Loucy (cell line): ENCODE results near the gene WNT5A.
A peak's percentile ranks its signal among the peaks of the same experiment; 100 is the strongest.
"Not testable (repeated sequence)": the region's sequence is repeated elsewhere in the genome, so short reads cannot be mapped to it uniquely, and the experiment has no call there.

Experiments
- H2AFZ ChIP-seq: fragments of 200-600 bp; sonication (generic); 2 replicates; pipeline ENCODE4 v1.6.0; 2016; ENCODE audit warnings: antibody characterized with exemption, mild to moderate bottlenecking, low read length, moderate library complexity
- H3F3A ChIP-seq: fragments of 200-600 bp; 2 replicates; pipeline ENCODE4 v1.6.0; 2016; ENCODE audit warnings: antibody characterized with exemption, low read depth, mild to moderate bottlenecking
- H3K27me3 ChIP-seq: fragments of 200-600 bp; sonication (generic); 2 replicates; pipeline ENCODE4 v1.6.1; 2014; ENCODE audit warnings: low read length, mild to moderate bottlenecking; ENCODE audit not compliant: insufficient read depth, poor library complexity, severe bottlenecking
- H3K36me3 ChIP-seq: fragments of 200-600 bp; sonication (generic); 2 replicates; pipeline ENCODE4 v1.6.1; 2016; ENCODE audit warnings: low read length; ENCODE audit not compliant: insufficient read depth
- H3K4me1 ChIP-seq: fragments of 200-600 bp; sonication (generic); 2 replicates; pipeline ENCODE4 v1.5.1; 2014; ENCODE audit warnings: low read length, mild to moderate bottlenecking; ENCODE audit not compliant: insufficient read depth, poor library complexity, severe bottlenecking
- H3K4me2 ChIP-seq: fragments of 200-600 bp; sonication (generic); 2 replicates; pipeline ENCODE4 v1.6.0; 2014; ENCODE audit warnings: antibody characterized with exemption, low read length, low read depth, mild to moderate bottlenecking; ENCODE audit not compliant: poor library complexity, severe bottlenecking
- H3K4me3 ChIP-seq: fragments of 200-600 bp; sonication (generic); 2 replicates; pipeline ENCODE4 v1.5.1; 2014; ENCODE audit warnings: low read length, mild to moderate bottlenecking, mixed read lengths; ENCODE audit not compliant: poor library complexity, severe bottlenecking
- H3K79me2 ChIP-seq: fragments of 200-600 bp; sonication (generic); 2 replicates; pipeline ENCODE4 v1.6.1; 2014; ENCODE audit warnings: low read length; ENCODE audit not compliant: insufficient read depth
- H3K9ac ChIP-seq: fragments of 200-600 bp; sonication (generic); 2 replicates; pipeline ENCODE4 v1.6.0; 2014; ENCODE audit warnings: mild to moderate bottlenecking, low read depth, low read length, moderate library complexity; ENCODE audit not compliant: poor library complexity, severe bottlenecking
- H3K9me2 ChIP-seq: fragments of 200-600 bp; sonication (generic); replicated peaks from 2 replicates; pipeline ENCODE4 v1.6.1; 2016; ENCODE audit warnings: low read depth, low read length, mixed read lengths
- H3K9me3 ChIP-seq: fragments of 200-600 bp; sonication (generic); 2 replicates; pipeline ENCODE4 v1.6.1; 2014; ENCODE audit warnings: mild to moderate bottlenecking, antibody characterized with exemption, low read length, low read depth; ENCODE audit not compliant: insufficient read depth
- H4K20me1 ChIP-seq: fragments of 200-600 bp; sonication (generic); 2 replicates; pipeline ENCODE4 v1.6.0; 2014; ENCODE audit warnings: antibody characterized with exemption, low read length, mild to moderate bottlenecking; ENCODE audit not compliant: insufficient read depth, poor library complexity, severe bottlenecking
- CTCF ChIP-seq: fragments of 200-600 bp; sonication (generic); conservative IDR thresholded peaks from 2 replicates; pipeline ENCODE4 v1.5.1; 2014; ENCODE audit warnings: mild to moderate bottlenecking, antibody characterized with exemption, low read length
- EZH2phosphoT487 ChIP-seq: fragments of 200-600 bp; IDR thresholded peaks from 2 replicates; pipeline ENCODE4 v1.6.1; 2018; ENCODE audit warnings: antibody characterized with exemption, mild to moderate bottlenecking, moderate library complexity, borderline replicate concordance

WNT5A gene

GRCh38 chr3:55505102-55505501 is 18.0 kb upstream of the WNT5A start:
- H3K9me2 ChIP-seq, H3K36me3 ChIP-seq, H3K27me3 ChIP-seq, H3K4me2 ChIP-seq, H3F3A ChIP-seq, H3K4me1 ChIP-seq, H3K4me3 ChIP-seq, H3K79me2 ChIP-seq, H3K9me3 ChIP-seq, H3K9ac ChIP-seq, H4K20me1 ChIP-seq: not testable (repeated sequence)
- 0 out of 2 replicates have a peak overlapping the region, but pooled peaks have one; percentile 54 for H2AFZ ChIP-seq
- TF ChIP-seq CTCF, result peak; percentile 56

GRCh38 chr3:55501905-55502304 is 14.8 kb upstream of the WNT5A start:
- Histone ChIP-seq H3K4me2 (no peak overlapping the region), H3K9me3 (no peaks in the 10 kb centered on the region), H3K9ac (no peak overlapping the region), H3K4me1 (peaks cover 3% of the 10 kb centered on the region), H3K4me3 (no peak overlapping the region), H3K27me3 (no peaks in the 10 kb centered on the region), H3K36me3 (no peaks in the 10 kb centered on the region), H3F3A (no peaks in the 10 kb centered on the region), H3K9me2 (no peaks in the 10 kb centered on the region), H2AFZ (no peak overlapping the region), H4K20me1 (no peaks in the 10 kb centered on the region), H3K79me2 (no peaks in the 10 kb centered on the region)
- TF ChIP-seq CTCF (no peak), EZH2phosphoT487 (no peak)

GRCh38 chr3:55500555-55501330 is 13.6 kb upstream of the WNT5A start:
- Histone ChIP-seq H3K4me1 (peaks cover 3% of the 10 kb centered on the region), H3K9me3 (no peaks in the 10 kb centered on the region), H3K79me2 (no peaks in the 10 kb centered on the region), H3K4me2 (no peak overlapping the region), H2AFZ (no peak overlapping the region), H3K9ac (no peak overlapping the region), H4K20me1 (no peaks in the 10 kb centered on the region), H3K9me2 (no peaks in the 10 kb centered on the region), H3K4me3 (no peak overlapping the region), H3K36me3 (no peaks in the 10 kb centered on the region), H3F3A (no peaks in the 10 kb centered on the region), H3K27me3 (no peaks in the 10 kb centered on the region)
- TF ChIP-seq EZH2phosphoT487 (no peak), CTCF (no peak)
